Measurements from ENCODE around the gene PRDM7. TPM values are rescaled to one million over a fixed set of nuclear protein-coding genes. Genes with fewer than 3 reads are reported as not detected.

PRDM7 gene
- total RNA-seq, 2 experiments from 2014 or later: not detected

DNA sequence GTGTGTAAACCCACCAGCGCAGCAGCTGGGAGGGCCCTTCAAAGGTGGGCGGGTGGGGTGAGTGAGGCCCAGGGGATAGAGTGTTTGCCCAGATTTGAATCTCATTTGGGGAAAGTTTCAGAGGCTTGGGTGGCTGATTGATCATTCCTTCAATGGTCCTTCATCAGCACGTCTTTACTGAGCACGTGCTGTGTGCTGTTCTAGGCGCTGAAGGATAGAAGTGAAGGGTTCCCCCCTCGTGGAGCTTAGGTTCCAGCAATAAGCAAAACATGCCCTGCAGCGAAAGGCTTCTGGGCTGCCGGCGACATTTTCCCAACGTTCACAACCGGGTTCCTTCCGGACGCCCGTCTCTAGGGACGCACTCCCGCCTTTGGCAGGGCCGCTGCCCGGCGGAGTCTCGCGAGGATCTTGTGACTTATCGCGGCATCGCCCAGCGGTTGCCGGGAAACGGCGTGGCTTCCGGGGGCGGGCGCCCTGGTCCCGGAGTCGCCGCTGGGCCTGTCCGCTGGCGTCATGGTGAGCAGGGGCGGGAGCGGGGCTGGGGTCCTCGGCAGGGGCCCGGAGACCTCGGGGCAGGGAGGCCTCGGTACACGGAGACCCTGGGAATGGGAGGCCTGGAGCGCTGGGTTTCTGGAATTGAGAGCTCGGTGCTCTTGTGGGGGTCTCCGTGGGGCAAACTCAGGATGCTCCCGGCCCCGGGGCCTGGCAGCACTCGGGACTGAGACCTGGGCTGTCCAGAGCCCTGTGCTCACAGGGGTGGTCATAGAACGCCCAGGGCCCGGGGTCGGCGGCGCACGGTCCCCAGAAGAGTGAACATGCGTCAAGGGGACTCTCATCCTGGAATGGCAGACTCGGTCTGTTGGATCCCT is 54.7 kb downstream of the PRDM7 start:
- CTCF ChIA-PET: interaction anchor here (0.7 to 1.0 kb wide), 2 partner anchors 9 to 60 kb away, joined by 3 to 4 read pairs; no protein-coding TSS in a partner anchor
- H3K9me3 Mint-ChIP-seq (ENCODE audit: low read depth): no peaks in the 10 kb centered on the region
- H3K4me1 Mint-ChIP-seq: peaks cover 23% of the 10 kb centered on the region
- H3K27ac Mint-ChIP-seq: no peak overlapping the region
- H3K27me3 Mint-ChIP-seq: peaks cover 37% of the 10 kb centered on the region
- peaks cover 2% of the 10 kb centered on the region for H3K36me3 Mint-ChIP-seq
- ATAC-seq (peak; percentile 84), DNase-seq (peak; percentile 86)
- H3K4me3 Mint-ChIP-seq: peak overlapping the region; percentile 47

DNA sequence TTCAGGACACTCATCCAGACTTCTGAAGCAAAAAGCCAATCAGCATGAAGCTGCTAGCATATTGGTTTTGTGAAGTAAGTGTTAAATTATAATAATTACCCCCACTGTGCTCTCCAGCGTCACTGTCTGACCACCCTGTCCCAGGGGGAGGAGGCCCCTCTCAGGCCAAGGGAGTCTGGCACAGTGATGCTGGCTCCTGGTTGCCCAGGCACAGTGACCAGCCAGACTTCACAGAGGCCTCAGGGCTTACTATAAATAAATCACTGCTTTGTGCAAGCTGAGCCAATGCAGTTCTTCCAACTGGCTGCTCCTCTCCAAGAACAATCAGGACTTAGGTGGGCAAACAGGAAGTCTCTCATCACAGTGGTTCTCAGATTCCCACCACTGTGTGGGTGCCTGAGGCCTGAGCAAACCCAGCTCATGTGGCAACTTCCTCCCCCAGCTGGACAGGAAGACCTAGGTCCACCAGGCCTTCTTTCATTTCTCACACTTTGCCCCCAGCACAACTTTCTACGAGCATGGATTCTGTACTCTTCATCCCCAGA is 56.2 kb downstream of the PRDM7 start:
- H3K4me1 Mint-ChIP-seq: peaks cover 18% of the 10 kb centered on the region
- H3K9me3 Mint-ChIP-seq (ENCODE audit: low read depth): no peaks in the 10 kb centered on the region
- peaks cover 45% of the 10 kb centered on the region for H3K27me3 Mint-ChIP-seq
- no peak overlapping the region for H3K27ac Mint-ChIP-seq
- CTCF ChIA-PET: interaction anchor here (1.3 kb wide), 1 partner anchor 320 kb away, joined by 3 read pairs; no protein-coding TSS in a partner anchor
- H3K4me3 Mint-ChIP-seq: no peak overlapping the region
- peaks cover 2% of the 10 kb centered on the region for H3K36me3 Mint-ChIP-seq
- DNase-seq: no peak
- no peak for ATAC-seq

DNA sequence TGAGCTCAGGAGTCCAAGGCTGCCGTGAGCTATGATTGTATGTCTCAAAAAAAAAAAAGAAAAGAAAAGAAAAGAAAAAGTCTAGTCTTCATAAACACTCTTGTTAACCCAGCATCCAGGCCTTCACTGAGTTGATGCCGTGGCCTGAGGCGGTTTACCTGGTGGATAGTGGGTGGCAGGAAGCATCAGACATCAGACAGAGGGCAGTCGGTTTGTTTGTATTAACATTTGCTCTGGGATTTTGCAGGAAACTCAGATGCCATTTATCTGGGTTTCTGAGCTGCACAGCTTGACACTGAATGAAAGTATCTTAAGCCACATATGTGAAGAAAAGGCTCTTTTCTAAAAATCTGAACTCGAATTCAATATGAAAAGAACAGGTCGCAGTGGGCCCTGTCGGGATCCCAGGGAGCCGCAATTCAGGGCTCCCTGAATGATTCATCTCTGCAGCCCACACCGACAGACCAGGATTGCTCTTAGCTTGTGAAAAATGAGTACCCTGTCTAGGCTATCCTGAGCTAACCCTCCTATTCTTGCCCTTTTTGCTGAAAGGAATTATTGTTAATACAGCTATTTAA is 56.8 kb downstream of the PRDM7 start:
- peaks cover 2% of the 10 kb centered on the region for H3K36me3 Mint-ChIP-seq
- H3K4me1 Mint-ChIP-seq: peaks cover 16% of the 10 kb centered on the region
- no peak overlapping the region for H3K4me3 Mint-ChIP-seq
- no peak for ATAC-seq
- H3K27ac Mint-ChIP-seq: no peak overlapping the region
- CTCF ChIA-PET: interaction anchor here (1.3 to 1.6 kb wide), 3 partner anchors 13 to 320 kb away, joined by 3 to 4 read pairs (median 3); no protein-coding TSS in a partner anchor
- no peak for DNase-seq
- no peaks in the 10 kb centered on the region for H3K9me3 Mint-ChIP-seq (ENCODE audit: low read depth)
- peaks cover 49% of the 10 kb centered on the region for H3K27me3 Mint-ChIP-seq

DNA sequence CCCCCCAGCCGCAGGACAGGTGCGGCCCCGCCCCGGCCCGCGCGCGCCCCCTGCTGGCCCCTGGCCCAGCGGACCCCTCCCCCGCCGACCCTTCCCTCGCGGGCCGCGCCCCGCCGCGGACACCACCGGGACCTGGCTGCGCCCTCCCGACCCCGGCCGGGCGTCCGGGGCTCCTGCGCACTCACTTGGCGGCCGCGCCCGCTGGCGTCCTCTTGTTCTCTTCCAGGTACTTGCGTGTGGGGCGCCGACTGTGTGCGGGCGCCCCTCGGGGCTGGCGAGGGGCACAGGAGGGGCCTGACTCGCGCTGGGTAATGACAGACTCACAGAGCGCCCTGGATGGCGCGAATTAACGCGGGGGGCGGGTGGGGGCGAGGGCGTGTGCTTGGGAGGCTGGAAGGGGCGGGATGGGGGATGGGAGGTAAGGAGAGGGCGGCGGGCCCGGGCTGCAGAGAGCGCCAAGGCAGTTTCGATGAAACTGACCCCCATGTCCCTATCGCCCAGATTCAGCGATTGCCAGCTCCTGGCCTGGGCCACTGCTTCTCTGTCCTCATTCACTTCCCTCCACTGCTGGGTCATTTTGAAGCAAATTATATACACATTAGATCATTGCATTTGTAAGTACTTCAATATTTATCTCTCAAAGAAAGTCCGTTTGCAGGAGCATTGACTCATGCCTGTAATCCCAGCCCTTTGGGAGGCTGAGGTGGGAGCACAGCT is 57.4 kb downstream of the PRDM7 start:
- Mint-ChIP-seq H3K9me3 (ENCODE audit: low read depth) (no peaks in the 10 kb centered on the region), H3K27ac (no peak overlapping the region), H3K27me3 (peaks cover 54% of the 10 kb centered on the region), H3K4me3 (no peak overlapping the region), H3K36me3 (peaks cover 2% of the 10 kb centered on the region), H3K4me1 (peaks cover 16% of the 10 kb centered on the region)
- DNase-seq (no peak), ATAC-seq (no peak)
- CTCF ChIA-PET: interaction anchor here (1.3 to 1.6 kb wide), 4 partner anchors 14 to 319 kb away, joined by 3 to 4 read pairs (median 3); no protein-coding TSS in a partner anchor

DNA sequence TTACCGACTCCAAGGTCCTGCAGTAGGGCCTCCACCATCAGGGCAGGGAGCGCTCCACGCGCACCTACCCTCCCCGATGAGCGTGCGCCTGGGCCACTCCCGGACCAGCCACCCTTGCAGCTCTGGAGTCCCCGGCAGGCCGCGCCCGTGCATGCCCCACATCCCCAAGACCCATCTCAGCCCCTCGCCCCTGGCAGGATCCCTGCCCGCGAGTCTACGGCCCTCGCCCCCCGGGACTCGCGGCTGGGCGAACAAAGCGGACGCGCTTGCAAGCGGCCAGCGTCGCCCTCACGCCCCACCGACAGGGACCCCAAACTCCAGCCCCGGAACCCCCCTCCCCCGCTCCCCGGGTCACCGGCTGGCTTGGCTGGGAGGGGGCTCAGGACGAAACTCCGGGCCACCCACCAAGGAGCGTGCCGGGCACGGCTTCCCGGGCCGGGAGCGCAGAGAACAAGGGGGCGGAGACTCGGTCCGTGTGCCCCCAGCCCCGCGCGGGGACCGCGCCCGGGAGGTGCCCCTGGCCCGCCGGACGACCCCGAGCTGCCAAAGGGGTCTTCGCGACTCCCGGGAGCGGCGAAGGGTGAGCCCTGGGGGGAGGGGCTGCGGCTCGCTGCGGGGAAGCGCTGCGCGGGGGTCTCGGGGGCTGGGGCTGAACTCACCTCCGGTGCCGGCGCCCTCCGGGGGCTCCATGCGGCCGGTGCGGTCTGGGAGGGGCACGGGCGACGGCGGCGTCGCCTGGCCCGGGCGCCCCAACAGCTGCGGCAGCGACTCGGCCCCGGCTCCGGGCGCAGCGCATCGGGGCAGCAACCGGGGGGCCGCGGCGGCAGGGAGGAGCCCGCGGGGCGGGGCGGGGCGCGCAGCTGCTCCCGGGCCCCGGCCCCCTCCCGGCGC is 58.2 kb downstream of the PRDM7 start, which contains the start of gene DBNDD1:
TSS of gene DBNDD1 (minus strand) at position 805 of the 891 bp plus-strand sequence. CDS start at position 690, 115 bp downstream.
- peaks cover 54% of the 10 kb centered on the region for H3K27me3 Mint-ChIP-seq
- CTCF ChIA-PET: interaction anchor here (1.4 to 1.6 kb wide), 3 partner anchors 14 to 22 kb away, joined by 3 to 4 read pairs (median 3); no protein-coding TSS in a partner anchor
- H3K36me3 Mint-ChIP-seq: peaks cover 2% of the 10 kb centered on the region
- H3K27ac Mint-ChIP-seq: no peak within 1 kb of the TSS
- DNase-seq (no peak), ATAC-seq (peak; percentile 39)
- peak within 1 kb of the TSS; percentile 26 for H3K4me3 Mint-ChIP-seq
- H3K9me3 Mint-ChIP-seq (ENCODE audit: low read depth): no peaks in the 10 kb centered on the region
- peaks cover 16% of the 10 kb centered on the region for H3K4me1 Mint-ChIP-seq

DNA sequence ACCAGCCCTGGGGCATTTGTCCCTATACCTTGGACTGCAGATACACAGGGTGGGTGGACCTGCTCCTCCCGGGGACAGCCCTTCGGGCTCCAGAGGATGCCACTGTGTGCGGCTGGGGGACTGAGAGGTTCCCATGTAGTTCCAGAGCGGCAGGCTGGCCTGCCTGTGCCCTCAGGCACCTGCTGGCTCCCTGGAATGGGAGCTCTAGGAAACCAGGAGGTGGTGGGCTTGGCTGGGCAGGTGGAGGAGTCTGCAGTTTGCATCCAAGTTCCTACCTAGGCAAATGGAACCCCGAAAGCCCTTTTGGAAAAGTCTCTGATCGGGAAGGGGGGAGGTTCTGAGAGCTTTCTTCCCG is 58.9 kb downstream of the PRDM7 start:
- peaks cover 2% of the 10 kb centered on the region for H3K36me3 Mint-ChIP-seq
- no peak for DNase-seq
- H3K27ac Mint-ChIP-seq: no peak overlapping the region
- H3K4me1 Mint-ChIP-seq: peaks cover 16% of the 10 kb centered on the region
- no peaks in the 10 kb centered on the region for H3K9me3 Mint-ChIP-seq (ENCODE audit: low read depth)
- no peak for ATAC-seq
- H3K4me3 Mint-ChIP-seq: peak overlapping the region; percentile 26
- CTCF ChIA-PET: interaction anchor here (1.6 kb wide), 1 partner anchor 13 kb away, joined by 3 read pairs; no protein-coding TSS in a partner anchor
- peaks cover 56% of the 10 kb centered on the region for H3K27me3 Mint-ChIP-seq

DNA sequence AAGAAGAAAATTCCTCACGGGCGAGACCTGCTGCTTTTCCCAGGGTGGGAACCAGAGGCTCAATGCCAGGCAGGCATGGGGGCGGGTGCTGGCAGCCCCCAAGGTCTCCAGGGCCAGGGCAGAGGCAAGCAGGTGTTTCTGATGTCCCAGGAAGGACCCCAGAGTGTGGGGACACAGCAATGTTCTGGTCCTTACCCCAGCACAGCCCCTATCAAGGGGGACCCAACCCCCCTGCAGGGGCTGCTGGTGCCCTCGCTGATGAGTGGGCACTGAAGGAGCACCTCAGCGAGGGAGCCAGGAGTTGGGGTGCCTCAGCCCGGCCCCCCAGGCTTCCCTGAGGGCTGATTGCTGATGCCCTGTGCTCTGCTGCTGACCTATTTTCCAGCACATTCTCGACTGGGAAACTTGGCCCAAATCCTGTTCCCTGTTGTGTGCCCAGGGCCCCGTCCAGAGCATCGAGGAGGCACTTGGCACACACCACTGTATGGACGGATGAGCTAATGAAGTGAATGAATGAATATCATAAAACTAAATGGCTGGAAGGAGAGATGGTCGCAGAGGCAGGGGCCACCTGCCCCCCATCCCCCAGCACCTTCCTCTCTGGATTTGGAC is 60.7 kb downstream of the PRDM7 start:
- H3K4me1 Mint-ChIP-seq: peaks cover 8% of the 10 kb centered on the region
- H3K9me3 Mint-ChIP-seq (ENCODE audit: low read depth): no peaks in the 10 kb centered on the region
- CTCF ChIA-PET: no interaction called here
- peaks cover 54% of the 10 kb centered on the region for H3K27me3 Mint-ChIP-seq
- H3K27ac Mint-ChIP-seq: no peak overlapping the region
- ATAC-seq (no peak), DNase-seq (no peak)
- H3K36me3 Mint-ChIP-seq: no peaks in the 10 kb centered on the region
- H3K4me3 Mint-ChIP-seq: no peak overlapping the region

DNA sequence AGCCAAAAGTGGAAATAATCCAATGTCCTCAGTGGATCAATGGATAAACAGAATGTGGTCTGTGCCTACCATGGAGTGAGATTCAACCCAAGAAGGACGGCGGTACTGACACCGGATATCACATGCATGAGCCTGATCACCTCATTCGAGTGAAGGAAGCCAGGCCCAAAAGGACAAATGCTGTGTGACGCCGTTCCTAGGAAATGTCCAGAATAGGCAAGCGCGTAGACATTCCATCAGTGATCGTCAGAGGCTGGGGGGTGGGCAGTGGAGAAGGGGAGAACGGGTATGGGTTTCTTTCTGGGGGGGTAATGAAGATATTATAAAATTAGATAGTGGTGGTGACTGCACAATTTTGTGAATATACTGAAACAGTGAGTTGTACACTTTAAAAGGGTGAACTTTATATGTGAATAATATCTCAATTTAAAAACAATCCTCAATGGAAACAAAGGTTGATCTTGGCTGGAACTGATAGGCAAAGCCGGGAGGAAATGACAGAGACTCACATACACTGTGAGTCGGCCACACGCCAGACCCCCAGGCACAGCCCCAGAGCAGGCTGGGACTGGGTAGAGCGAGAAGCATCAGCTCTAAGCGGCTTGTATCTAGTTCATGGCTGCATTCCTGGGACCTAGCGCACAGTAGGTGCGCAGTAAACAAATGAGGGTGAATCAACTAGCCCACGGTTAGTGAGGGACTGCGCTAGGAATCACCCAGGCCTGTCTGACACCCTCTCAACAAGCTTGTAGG is 61.4 kb downstream of the PRDM7 start:
- DNase-seq (no peak), ATAC-seq (no peak)
- Mint-ChIP-seq H3K27ac (no peak overlapping the region), H3K4me3 (no peak overlapping the region), H3K9me3 (ENCODE audit: low read depth) (no peaks in the 10 kb centered on the region), H3K36me3 (no peaks in the 10 kb centered on the region), H3K27me3 (peaks cover 51% of the 10 kb centered on the region), H3K4me1 (peaks cover 5% of the 10 kb centered on the region)
- CTCF ChIA-PET: no interaction called here

DNA sequence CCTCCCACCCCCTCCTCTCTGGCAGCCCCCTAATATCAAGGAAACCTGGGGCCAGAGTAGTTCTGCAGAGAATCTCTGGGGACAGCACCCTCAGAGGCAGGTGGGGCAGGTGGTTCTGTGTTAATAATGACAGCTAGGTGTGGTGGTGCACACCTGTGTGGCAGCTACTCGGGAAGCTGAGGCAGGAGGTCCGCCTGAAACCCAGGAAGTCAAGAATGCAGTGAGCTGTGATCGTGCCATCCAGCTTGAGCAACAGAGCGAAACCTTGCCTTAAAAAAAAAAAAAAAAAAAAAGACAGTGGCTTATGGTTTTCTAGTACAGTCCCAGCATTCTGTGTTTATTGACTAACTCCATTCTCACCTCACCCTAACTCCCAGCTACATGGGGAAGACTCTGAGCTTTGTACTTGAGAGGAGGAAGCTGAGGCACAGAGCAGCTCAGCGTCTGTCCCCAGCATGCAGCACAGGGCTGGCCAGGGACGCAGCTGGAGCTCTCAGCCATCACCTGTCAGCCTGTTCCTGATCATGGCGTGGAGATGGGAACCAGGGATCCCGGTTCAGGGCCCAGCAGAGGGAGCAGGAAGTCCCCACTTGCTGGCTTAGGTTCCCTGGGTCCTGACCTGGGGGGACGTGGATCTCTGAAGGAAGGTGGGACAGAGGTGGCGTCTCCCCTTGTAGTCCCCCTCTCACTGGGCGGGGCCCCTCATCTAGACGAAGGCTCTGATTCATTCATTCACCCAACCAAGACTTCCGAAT is 64.0 kb downstream of the PRDM7 start:
- H3K27ac Mint-ChIP-seq: no peak overlapping the region
- H3K9me3 Mint-ChIP-seq (ENCODE audit: low read depth): no peaks in the 10 kb centered on the region
- no peaks in the 10 kb centered on the region for H3K36me3 Mint-ChIP-seq
- H3K4me3 Mint-ChIP-seq: no peak overlapping the region
- CTCF ChIA-PET: no interaction called here
- DNase-seq: no peak
- ATAC-seq: no peak
- peaks cover 41% of the 10 kb centered on the region for H3K27me3 Mint-ChIP-seq
- H3K4me1 Mint-ChIP-seq: peaks cover 12% of the 10 kb centered on the region

DNA sequence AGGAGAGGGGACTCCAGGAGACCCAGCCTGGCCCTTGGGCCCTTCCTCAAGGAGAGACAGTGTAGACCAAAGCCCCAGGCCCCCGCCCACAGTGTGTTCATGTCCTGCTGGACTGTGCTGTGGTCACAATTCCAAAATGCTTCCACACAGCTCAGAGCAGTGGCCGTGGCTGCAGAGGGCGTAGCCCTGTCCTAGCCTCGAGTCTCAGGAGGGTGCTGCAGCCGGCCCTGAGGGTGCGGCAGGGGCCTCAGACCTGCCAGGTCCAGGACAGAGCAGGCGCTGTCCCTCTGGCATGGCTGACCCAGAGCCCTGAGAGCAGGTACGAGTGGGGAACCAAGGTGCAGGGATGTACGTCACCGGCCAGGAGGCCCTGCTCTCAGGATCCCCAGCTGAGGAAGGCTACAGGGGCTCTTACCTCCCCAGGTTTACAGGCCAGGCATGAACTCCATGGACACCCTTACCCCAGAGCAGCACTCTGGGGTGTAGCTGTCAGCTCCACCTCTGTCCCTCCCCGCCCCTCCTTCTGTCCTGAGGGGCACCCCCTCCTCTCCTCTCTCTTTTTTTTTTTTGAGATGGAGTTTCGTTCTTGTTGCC is 65.1 kb downstream of the PRDM7 start:
- Mint-ChIP-seq H3K9me3 (ENCODE audit: low read depth) (no peaks in the 10 kb centered on the region), H3K36me3 (no peaks in the 10 kb centered on the region), H3K27ac (no peak overlapping the region), H3K4me1 (peaks cover 12% of the 10 kb centered on the region), H3K27me3 (peaks cover 32% of the 10 kb centered on the region), H3K4me3 (no peak overlapping the region)
- ATAC-seq: no peak
- CTCF ChIA-PET: no interaction called here
- DNase-seq: no peak

DNA sequence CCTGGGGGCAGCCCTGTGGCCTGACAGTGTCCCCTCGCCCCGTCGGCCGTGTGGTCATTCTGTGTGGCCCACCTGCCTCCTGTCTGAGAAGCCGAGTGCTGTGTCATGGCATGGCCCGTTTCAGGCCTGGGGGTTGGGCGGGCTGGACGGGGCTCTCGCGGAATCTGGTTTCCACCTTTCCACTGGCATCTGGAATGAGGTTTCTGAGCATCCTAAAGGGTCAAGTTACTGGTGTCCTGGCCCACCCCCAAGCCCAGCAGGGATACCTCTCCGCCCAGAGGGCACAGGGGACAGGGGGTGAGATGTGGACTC is 65.7 kb downstream of the PRDM7 start:
- H3K27ac Mint-ChIP-seq: no peak overlapping the region
- DNase-seq: no peak
- peaks cover 12% of the 10 kb centered on the region for H3K4me1 Mint-ChIP-seq
- CTCF ChIA-PET: no interaction called here
- H3K9me3 Mint-ChIP-seq (ENCODE audit: low read depth): no peaks in the 10 kb centered on the region
- H3K27me3 Mint-ChIP-seq: peaks cover 26% of the 10 kb centered on the region
- no peak overlapping the region for H3K4me3 Mint-ChIP-seq
- no peak for ATAC-seq
- no peaks in the 10 kb centered on the region for H3K36me3 Mint-ChIP-seq
